CD1c-positive myeloid dendritic cell (primary cell): ENCODE data around the gene RUSC2.
"Not testable (repeated sequence)": the region's sequence is repeated elsewhere in the genome, so short reads cannot be mapped to it uniquely, and the experiment has no call there.

Source experiments
- DNase-seq: peaks from one replicate; pipeline ENCODE4 v3.0.0-alpha.2; 2016; ENCODE audit errors: extremely low spot score

Gene RUSC2

DNA sequence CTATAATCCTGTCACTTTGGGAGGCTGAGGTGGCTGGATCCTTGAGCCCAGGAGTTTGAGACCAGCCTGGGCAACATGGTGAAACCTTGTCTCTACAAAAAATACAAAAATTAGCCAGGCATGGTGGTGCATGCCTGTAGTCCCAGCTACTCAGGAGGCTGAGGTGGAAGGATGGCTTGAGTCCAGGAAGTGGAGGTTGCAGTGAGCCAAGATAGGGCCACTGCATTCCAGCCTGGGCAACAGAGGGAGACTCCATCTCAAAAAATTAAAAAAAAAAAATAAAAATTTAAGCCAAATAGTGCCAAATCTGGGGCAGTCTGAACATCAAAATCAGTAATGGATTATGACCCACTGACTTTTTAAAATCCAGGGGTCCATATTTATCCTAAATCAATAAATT lies 33.6 kb downstream of the RUSC2 start:
- DNase-seq = not testable (repeated sequence)

DNA sequence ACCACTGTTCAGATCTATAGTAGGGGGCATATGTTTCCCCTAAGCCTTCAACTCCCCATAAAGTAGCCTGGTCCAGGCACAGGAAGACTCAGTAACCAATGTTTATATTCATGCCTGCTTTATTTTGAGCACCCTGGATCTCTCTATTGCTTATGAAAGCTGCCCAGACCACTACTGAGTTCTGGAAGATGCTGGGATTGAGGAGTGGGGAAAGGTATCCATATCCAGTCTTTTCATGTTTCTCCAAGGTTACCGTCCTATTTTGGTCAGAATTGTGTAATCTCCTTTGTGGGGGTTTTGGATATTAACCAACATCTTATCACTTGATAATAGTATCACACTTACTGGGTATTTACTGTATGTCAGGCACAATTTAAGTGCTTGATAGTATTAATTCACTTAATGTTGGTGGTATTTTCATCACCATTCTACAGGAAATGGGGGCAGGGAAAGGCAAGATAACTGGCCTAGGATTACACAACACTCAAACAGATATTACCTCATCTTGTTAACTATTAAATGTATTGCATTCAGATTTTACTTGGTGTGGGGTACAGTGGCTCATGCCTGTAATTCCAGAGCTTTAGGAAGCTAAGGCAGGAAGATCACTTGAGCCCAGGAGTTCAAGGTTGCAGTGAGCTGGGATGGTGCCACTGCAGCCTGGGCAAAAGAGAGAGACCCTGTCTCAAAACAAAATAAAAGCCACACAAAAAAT lies 36.3 kb downstream of the RUSC2 start:
- no peak for DNase-seq

DNA sequence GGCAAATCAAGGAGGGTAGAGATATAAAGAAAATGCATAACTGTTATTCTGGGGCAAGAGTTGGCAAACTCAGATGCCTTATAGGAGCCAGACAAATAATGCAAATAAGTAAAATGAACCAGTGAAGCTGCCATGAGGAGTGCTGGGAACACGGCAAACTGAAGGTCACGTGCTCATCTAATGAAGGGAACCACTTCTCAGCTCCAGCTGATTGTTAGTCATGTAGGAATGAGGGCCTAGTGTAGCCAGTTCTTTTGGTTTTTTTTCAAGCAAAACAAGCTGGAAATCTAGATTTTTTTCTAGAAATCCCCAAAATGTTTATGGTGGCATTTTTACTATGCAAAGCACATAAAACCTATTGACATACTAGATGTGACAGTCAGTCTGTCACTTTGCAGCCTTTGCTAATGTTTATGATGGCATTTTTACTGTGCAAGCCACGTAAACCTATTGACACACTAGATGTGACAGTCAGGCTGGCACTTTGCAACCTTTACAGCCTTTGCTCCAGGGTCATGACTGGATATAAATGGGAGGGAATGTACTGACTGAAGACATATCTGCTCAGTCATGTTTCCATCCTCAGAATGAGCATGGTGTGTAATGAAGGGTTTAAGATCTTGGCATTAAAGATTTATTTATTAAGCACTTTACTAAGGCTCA lies 39.4 kb downstream of the RUSC2 start:
- peak; percentile 12 for DNase-seq

DNA sequence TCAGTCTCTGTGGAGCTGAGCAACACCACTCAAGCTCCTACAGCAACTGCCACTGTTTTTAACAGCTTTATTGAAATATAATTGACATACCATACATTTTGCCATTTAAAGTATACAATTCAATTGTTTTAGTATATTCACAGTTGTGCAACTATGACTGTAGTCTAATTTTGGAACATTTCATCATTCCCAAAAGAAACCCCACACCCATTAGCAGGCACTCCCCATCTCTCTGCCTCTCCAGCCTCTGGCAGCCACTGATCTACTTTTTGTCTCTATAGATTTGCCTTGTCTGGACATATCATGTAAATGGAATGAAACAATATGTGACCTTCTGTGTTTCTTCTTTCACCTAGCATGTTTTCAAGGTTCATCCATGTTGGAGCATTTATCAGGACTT lies 43.5 kb downstream of the RUSC2 start:
- DNase-seq = no peak

DNA sequence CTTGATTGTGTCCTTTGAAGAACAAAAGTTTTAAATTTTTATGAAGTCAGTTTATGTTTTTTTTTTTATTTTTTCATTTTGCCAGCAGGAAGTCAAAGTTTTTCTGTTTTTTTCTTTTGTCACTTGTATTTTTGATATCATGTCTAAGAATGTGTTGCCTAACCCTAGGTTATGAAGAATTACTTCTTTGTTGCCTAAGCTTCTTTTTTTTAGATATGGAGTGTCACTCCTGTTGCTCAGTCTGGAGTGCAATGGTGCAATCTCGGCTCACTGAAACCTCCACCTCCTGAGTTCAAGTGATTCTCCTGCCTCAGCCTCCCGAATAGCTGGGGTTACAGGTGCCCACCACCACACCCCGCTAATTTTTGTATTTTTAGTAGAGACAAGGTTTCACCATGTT lies 45.0 kb downstream of the RUSC2 start:
- peak; percentile 26 for DNase-seq

DNA sequence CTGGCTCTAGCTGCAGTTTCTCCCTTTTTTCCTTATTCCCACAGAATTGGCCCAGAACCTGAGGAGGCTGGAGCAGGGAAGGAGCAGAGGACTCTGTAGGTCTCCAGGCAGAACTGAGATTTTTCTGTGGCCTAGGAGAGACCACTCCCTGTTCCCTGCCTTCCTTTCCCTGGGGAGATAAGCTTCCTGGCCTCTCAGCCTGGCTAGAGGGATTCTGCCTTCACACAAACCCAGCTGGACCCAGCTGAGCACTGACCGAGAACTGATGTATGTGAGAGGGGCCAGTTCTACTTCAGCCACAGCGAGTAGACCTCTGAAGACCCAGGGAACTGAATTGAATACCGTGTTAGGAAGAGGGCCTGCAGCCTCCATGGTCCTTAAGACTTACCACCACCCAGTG lies 48.0 kb downstream of the RUSC2 start:
- DNase-seq = no peak

DNA sequence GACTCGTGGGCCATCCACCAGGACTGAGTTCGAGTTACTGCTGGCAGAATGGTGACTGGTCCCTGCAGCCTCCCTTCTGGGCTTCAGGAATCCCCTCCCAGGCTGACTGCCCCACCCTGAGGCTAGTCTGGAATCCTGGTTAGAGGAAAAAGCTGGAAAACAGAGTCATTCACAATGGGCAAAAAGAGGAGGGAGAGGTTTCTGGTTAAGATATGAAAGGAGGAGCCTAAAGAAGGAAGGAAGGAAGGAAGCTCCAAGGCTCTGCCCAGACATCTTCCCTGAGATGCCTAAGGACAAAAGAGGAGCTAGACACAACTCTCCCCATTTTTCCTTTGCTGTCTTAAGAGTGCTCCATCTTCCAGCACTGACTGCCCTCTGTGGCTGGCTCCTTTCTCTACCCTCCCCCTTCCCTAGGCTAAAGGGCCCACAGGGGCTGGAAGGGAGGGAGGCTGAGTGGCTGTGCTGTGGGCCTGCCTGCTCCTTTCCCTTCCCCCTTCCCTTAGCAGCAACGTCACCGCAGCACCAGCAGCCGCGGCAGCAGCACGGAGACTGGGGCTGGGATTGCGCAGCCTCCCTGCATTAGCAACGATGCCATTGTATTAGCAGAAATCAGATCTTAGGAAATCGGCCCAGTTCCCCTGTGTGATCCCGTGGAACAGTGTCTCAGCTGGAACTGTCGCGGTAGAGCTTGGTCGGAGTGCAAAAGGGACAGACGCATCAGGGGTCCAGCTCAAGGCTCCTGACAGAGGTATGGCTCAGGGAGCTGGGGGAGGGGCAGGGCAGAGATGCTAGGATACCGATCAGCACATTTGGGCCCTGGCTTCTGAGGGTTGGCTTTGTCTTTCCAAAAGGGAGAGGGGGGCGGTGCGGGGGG lies 48.7 kb downstream of the RUSC2 start:
- peak; percentile 66 for DNase-seq
